Activated CD4-positive, alpha-beta T cell treated with anti-CD3 and anti-CD28 coated beads for 36 hours (primary cell): Measurements from ENCODE around the gene PLCL2. TPM values are rescaled to one million over a fixed set of nuclear protein-coding genes. Genes with fewer than 3 reads are reported as not detected.
A peak's percentile ranks its signal among the peaks of the same experiment; 100 is the strongest.

Experiments used
- ATAC-seq: fragments of 200-7000 bp; cut with Tn5 transposase; one replicate; pipeline ENCODE4 v1.10.0; 2021; ENCODE audit warnings: mild to moderate bottlenecking, moderate library complexity
- CTCF ChIA-PET: fragments of 350-600 bp; sonication (Branson Sonifier 250); formaldehyde crosslinking; loops from one replicate; lab custom pipeline; 2021; ENCODE audit warnings: antibody characterized with exemption; lab: Charles Lee
- POLR2A ChIA-PET: fragments of 350-600 bp; sonication (Branson Sonifier 250); formaldehyde crosslinking; loops from one replicate; lab custom pipeline; 2021; ENCODE audit warnings: antibody characterized with exemption, inconsistent platforms; lab: Charles Lee
- DNase-seq: peaks from one replicate; pipeline ENCODE4 v3.0.0-alpha.2; 2020
- H3K27ac Mint-ChIP-seq: one replicate; pipeline ENCODE4 v1.8.0; 2021; ENCODE audit warnings: mixed read lengths
- H3K27me3 Mint-ChIP-seq: one replicate; pipeline ENCODE4 v1.8.0; 2021; ENCODE audit warnings: mixed read lengths
- H3K36me3 Mint-ChIP-seq: one replicate; pipeline ENCODE4 v1.8.0; 2021; ENCODE audit warnings: low read depth, mixed read lengths
- H3K4me1 Mint-ChIP-seq: one replicate; pipeline ENCODE4 v1.8.0; 2021; ENCODE audit warnings: mixed read lengths
- H3K4me3 Mint-ChIP-seq: one replicate; pipeline ENCODE4 v1.8.0; 2021; ENCODE audit warnings: mild to moderate bottlenecking, moderate library complexity, mixed read lengths
- H3K9me3 Mint-ChIP-seq: one replicate; pipeline ENCODE4 v1.8.0; 2021; ENCODE audit warnings: low read depth, mixed read lengths
- intact Hi-C, 2 experiments: fragments of 100-400 bp; cut with DNase I in 1 of 2; cut with micrococcal nuclease in 1 of 2; formaldehyde crosslinking; loops; one replicate each; pipeline versions ENCODE4 v1.14.2 to v1.15.1; 2022 to 2024; cut with DNase I, micrococcal nuclease
- total RNA-seq, 2 experiments: library from RNA; stranded (reverse); gene quantifications; one replicate each; pipeline ENCODE4 v1.2.3, GENCODE V29; 2021

Gene PLCL2
- total RNA-seq, 2 experiments from 2014 or later, result 12.5 to 15.0 TPM

GRCh38 chr3:16916840-16917239, 32.1 kb downstream of the PLCL2 start:
- ChIA-PET POLR2A (interaction anchor here (0.5 kb wide), 1 partner anchor 79 kb away, joined by 4 read pairs; no protein-coding TSS in a partner anchor), CTCF (interaction anchor here (0.6 to 1.7 kb wide), 7 partner anchors 10 to 673 kb away, joined by 3 to 6 read pairs (median 3); no protein-coding TSS in a partner anchor)
- Mint-ChIP-seq H3K27ac (peak overlapping the region; percentile 83), H3K36me3 (peaks cover 2% of the 10 kb centered on the region), H3K9me3 (no peaks in the 10 kb centered on the region), H3K4me3 (no peak overlapping the region), H3K4me1 (peaks cover 67% of the 10 kb centered on the region), H3K27me3 (no peaks in the 10 kb centered on the region)
- DNase-seq (peak; percentile 49), ATAC-seq (peak; percentile 48)
- intact Hi-C loops, result loop anchor here in 1 of 2 experiments (2.0 kb wide), 1 partner anchor 28 kb away; no protein-coding TSS in a partner anchor

- H3K27ac Mint-ChIP-seq, result peak overlapping the region; percentile 83
- no peaks in the 10 kb centered on the region for H3K9me3 Mint-ChIP-seq
- H3K27me3 Mint-ChIP-seq, result no peaks in the 10 kb centered on the region
- ChIA-PET CTCF (interaction anchor here (0.6 to 1.7 kb wide), 9 partner anchors 9 to 672 kb away, joined by 3 to 6 read pairs (median 3); no protein-coding TSS in a partner anchor), POLR2A (interaction anchor here (0.5 kb wide), 1 partner anchor 79 kb away, joined by 4 read pairs; no protein-coding TSS in a partner anchor)
- intact Hi-C loops, result loop anchor here in 1 of 2 experiments (2.0 kb wide), 1 partner anchor 29 kb away; no protein-coding TSS in a partner anchor
- peak; percentile 86 for ATAC-seq
- DNase-seq, result peak; percentile 46
- H3K4me1 Mint-ChIP-seq, result peaks cover 63% of the 10 kb centered on the region
- no peak overlapping the region for H3K4me3 Mint-ChIP-seq
- H3K36me3 Mint-ChIP-seq, result peaks cover 2% of the 10 kb centered on the region
Observed at GRCh38 chr3:16917256-16917935, 32.6 kb downstream of the PLCL2 start.

- ATAC-seq, result peak; percentile 21
- Mint-ChIP-seq H3K27me3 (no peaks in the 10 kb centered on the region), H3K4me3 (no peak overlapping the region), H3K9me3 (no peaks in the 10 kb centered on the region), H3K27ac (peak overlapping the region; percentile 73), H3K4me1 (peaks cover 55% of the 10 kb centered on the region), H3K36me3 (peaks cover 2% of the 10 kb centered on the region)
- intact Hi-C loops, result loop anchor here in 1 of 2 experiments (2.0 kb wide), 1 partner anchor 29 kb away; no protein-coding TSS in a partner anchor
- no peak for DNase-seq
- CTCF ChIA-PET, result interaction anchor here (0.8 to 1.7 kb wide), 5 partner anchors 10 to 116 kb away, joined by 3 to 6 read pairs (median 4); no protein-coding TSS in a partner anchor
- POLR2A ChIA-PET, result no interaction called here
Observed at GRCh38 chr3:16917980-16918682, 33.4 kb downstream of the PLCL2 start.

- DNase-seq (no peak), ATAC-seq (no peak)
- H3K4me3 Mint-ChIP-seq, result no peak overlapping the region
- no peak overlapping the region for H3K27ac Mint-ChIP-seq
- no peaks in the 10 kb centered on the region for H3K27me3 Mint-ChIP-seq
- H3K4me1 Mint-ChIP-seq, result peaks cover 55% of the 10 kb centered on the region
- peaks cover 2% of the 10 kb centered on the region for H3K36me3 Mint-ChIP-seq
- ChIA-PET CTCF (no interaction called here), POLR2A (no interaction called here)
- intact Hi-C loops, result no loop called here
- peaks cover 1% of the 10 kb centered on the region for H3K9me3 Mint-ChIP-seq
Observed at GRCh38 chr3:16918683-16919025, 33.9 kb downstream of the PLCL2 start.

- H3K9me3 Mint-ChIP-seq, result peaks cover 4% of the 10 kb centered on the region
- ATAC-seq (no peak), DNase-seq (no peak)
- no peaks in the 10 kb centered on the region for H3K27me3 Mint-ChIP-seq
- CTCF ChIA-PET, result interaction anchor here (0.6 to 0.8 kb wide), 4 partner anchors 100 to 1183 kb away, joined by 3 read pairs; no protein-coding TSS in a partner anchor
- POLR2A ChIA-PET, result no interaction called here
- peaks cover 40% of the 10 kb centered on the region for H3K4me1 Mint-ChIP-seq
- intact Hi-C loops, result no loop called here
- H3K27ac Mint-ChIP-seq, result no peak overlapping the region
- H3K36me3 Mint-ChIP-seq, result no peaks in the 10 kb centered on the region
- no peak overlapping the region for H3K4me3 Mint-ChIP-seq
Observed at GRCh38 chr3:16923112-16923511, 38.4 kb downstream of the PLCL2 start.

GRCh38 chr3:16927485-16927884, 42.7 kb downstream of the PLCL2 start:
- peak; percentile 28 for DNase-seq
- H3K36me3 Mint-ChIP-seq, result no peaks in the 10 kb centered on the region
- H3K4me3 Mint-ChIP-seq, result no peak overlapping the region
- no peak overlapping the region for H3K27ac Mint-ChIP-seq
- ChIA-PET POLR2A (no interaction called here), CTCF (interaction anchor here (0.5 to 1.4 kb wide), 4 partner anchors 23 to 224 kb away, joined by 3 to 4 read pairs (median 3); no protein-coding TSS in a partner anchor)
- peaks cover 57% of the 10 kb centered on the region for H3K4me1 Mint-ChIP-seq
- intact Hi-C loops, result loop anchor here in 1 of 2 experiments (5.0 kb wide), 1 partner anchor 305 kb away; no protein-coding TSS in a partner anchor
- peak; percentile 66 for ATAC-seq
- H3K9me3 Mint-ChIP-seq, result peaks cover 4% of the 10 kb centered on the region
- no peaks in the 10 kb centered on the region for H3K27me3 Mint-ChIP-seq

GRCh38 chr3:16928386-16929132, 43.8 kb downstream of the PLCL2 start:
- Mint-ChIP-seq H3K4me3 (no peak overlapping the region), H3K9me3 (peaks cover 4% of the 10 kb centered on the region), H3K27ac (no peak overlapping the region), H3K36me3 (peaks cover 5% of the 10 kb centered on the region), H3K4me1 (peaks cover 68% of the 10 kb centered on the region), H3K27me3 (no peaks in the 10 kb centered on the region)
- ChIA-PET CTCF (interaction anchor here (1.1 to 1.4 kb wide), 2 partner anchors 87 to 112 kb away, joined by 3 read pairs; no protein-coding TSS in a partner anchor), POLR2A (interaction anchor here (0.6 kb wide), 1 partner anchor 1156 kb away, joined by 3 read pairs; no protein-coding TSS in a partner anchor)
- ATAC-seq (no peak), DNase-seq (no peak)
- intact Hi-C loops, result loop anchor here in 1 of 2 experiments (5.0 kb wide), 1 partner anchor 304 kb away; no protein-coding TSS in a partner anchor

GRCh38 chr3:16929311-16929710, 44.6 kb downstream of the PLCL2 start:
- H3K27ac Mint-ChIP-seq, result no peak overlapping the region
- no peak for DNase-seq
- no peaks in the 10 kb centered on the region for H3K27me3 Mint-ChIP-seq
- CTCF ChIA-PET, result no interaction called here
- no peak overlapping the region for H3K4me3 Mint-ChIP-seq
- POLR2A ChIA-PET, result no interaction called here
- H3K9me3 Mint-ChIP-seq, result no peaks in the 10 kb centered on the region
- ATAC-seq, result no peak
- intact Hi-C loops, result loop anchor here in 1 of 2 experiments (5.0 kb wide), 1 partner anchor 303 kb away; no protein-coding TSS in a partner anchor
- H3K4me1 Mint-ChIP-seq, result peaks cover 71% of the 10 kb centered on the region
- H3K36me3 Mint-ChIP-seq, result peaks cover 5% of the 10 kb centered on the region

- H3K9me3 Mint-ChIP-seq, result no peaks in the 10 kb centered on the region
- peak overlapping the region; percentile 42 for H3K4me3 Mint-ChIP-seq
- H3K36me3 Mint-ChIP-seq, result peaks cover 5% of the 10 kb centered on the region
- ATAC-seq (peak; percentile 42), DNase-seq (no peak)
- H3K4me1 Mint-ChIP-seq, result peaks cover 86% of the 10 kb centered on the region
- intact Hi-C loops, result no loop called here
- ChIA-PET POLR2A (no interaction called here), CTCF (interaction anchor here (1.1 kb wide), 1 partner anchor 39 kb away, joined by 3 read pairs; no protein-coding TSS in a partner anchor)
- no peaks in the 10 kb centered on the region for H3K27me3 Mint-ChIP-seq
- H3K27ac Mint-ChIP-seq, result peak overlapping the region; percentile 64
Observed at GRCh38 chr3:16932877-16933276, 48.1 kb downstream of the PLCL2 start.

GRCh38 chr3:16935781-16936180, 51.0 kb downstream of the PLCL2 start:
- H3K4me3 Mint-ChIP-seq, result no peak overlapping the region
- no peak for ATAC-seq
- H3K27ac Mint-ChIP-seq, result no peak overlapping the region
- H3K4me1 Mint-ChIP-seq, result peaks cover 78% of the 10 kb centered on the region
- ChIA-PET POLR2A (no interaction called here), CTCF (interaction anchor here (0.7 kb wide), 1 partner anchor 238 kb away, joined by 3 read pairs; no protein-coding TSS in a partner anchor)
- intact Hi-C loops, result no loop called here
- peaks cover 5% of the 10 kb centered on the region for H3K36me3 Mint-ChIP-seq
- no peaks in the 10 kb centered on the region for H3K9me3 Mint-ChIP-seq
- no peak for DNase-seq
- no peaks in the 10 kb centered on the region for H3K27me3 Mint-ChIP-seq
